ENCODE data around the gene HCFC1.

HCFC1 gene

DNA sequence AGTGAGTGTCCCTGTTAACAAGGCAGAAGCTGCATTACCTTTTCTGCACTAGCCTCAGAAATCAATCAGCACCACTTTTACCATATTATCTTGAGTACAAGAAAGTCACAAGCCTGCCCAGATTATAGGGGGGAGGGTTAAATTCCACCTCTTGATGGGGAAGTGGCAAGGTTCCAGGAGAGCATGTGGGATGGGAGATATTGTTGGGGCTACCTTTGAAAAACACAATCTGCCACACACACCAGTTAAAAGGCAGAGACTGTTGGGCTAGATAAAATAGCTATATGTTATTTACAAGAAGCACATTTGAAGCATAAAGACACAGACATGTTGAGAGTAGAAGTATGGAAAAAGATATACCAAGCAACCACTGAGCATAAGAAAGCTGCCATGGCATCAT, 73.7 kb downstream of the HCFC1 start:
- in situ Hi-C loops (cut with HindIII; ENCODE audit: low pct_ligation_motif_present, low sequenced_read_pairs), result no loop called here
- H3K27me3 ChIP-seq (replicated peaks), result no peaks in the 10 kb centered on the region
- H3K27ac ChIP-seq, result no peak overlapping the region
- H3K4me3 ChIP-seq (ENCODE audit: low read depth, low read length), result no peak overlapping the region
- TF ChIP-seq, protein P1, sequence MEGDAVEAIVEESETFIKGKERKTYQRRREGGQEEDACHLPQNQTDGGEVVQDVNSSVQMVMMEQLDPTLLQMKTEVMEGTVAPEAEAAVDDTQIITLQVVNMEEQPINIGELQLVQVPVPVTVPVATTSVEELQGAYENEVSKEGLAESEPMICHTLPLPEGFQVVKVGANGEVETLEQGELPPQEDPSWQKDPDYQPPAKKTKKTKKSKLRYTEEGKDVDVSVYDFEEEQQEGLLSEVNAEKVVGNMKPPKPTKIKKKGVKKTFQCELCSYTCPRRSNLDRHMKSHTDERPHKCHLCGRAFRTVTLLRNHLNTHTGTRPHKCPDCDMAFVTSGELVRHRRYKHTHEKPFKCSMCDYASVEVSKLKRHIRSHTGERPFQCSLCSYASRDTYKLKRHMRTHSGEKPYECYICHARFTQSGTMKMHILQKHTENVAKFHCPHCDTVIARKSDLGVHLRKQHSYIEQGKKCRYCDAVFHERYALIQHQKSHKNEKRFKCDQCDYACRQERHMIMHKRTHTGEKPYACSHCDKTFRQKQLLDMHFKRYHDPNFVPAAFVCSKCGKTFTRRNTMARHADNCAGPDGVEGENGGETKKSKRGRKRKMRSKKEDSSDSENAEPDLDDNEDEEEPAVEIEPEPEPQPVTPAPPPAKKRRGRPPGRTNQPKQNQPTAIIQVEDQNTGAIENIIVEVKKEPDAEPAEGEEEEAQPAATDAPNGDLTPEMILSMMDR (IDR thresholded peaks at IDR 0.05; ENCODE audit: low read depth, low read length, missing control alignments), result no peak
- no peaks in the 10 kb centered on the region for H3K36me3 ChIP-seq (replicated peaks)
- DNase-seq, result no peak
